IMR-90 (cell line): ENCODE measurements around the gene SLC6A7. TPM values are rescaled to one million over a fixed set of nuclear protein-coding genes. Genes with fewer than 3 reads are reported as not detected.

ENCODE experiments used
- ATAC-seq: fragments of 200-7000 bp; cut with Tn5 transposase; 2 replicates; pipeline ENCODE4 v1.9.1; 2020; ENCODE audit warnings: low read depth, mild to moderate bottlenecking, moderate library complexity
- BruUV-seq: library from RNA; stranded (reverse); fragments of 400-500 nt; replicated peaks from 2 replicates; lab custom pipeline; 2021; lab: Mats Ljungman, UMichigan
- CTCF ChIA-PET: fragments of 300-600 bp; formaldehyde crosslinking; extraction: SDS; loops from one replicate; lab custom pipeline; 2021; ENCODE audit warnings: antibody characterized with exemption; lab: Yijun Ruan, JAX
- POLR2A ChIA-PET: fragments of 300-600 bp; sonication (Branson Sonifier 250); formaldehyde crosslinking; loops from one replicate; lab custom pipeline; 2022; ENCODE audit warnings: antibody characterized with exemption; ENCODE audit not compliant: unreplicated experiment; lab: Charles Lee
- DNase-seq: peaks from one replicate; pipeline ENCODE4 v3.0.0; 2013
- H2AFZ ChIP-seq: replicated peaks from 2 replicates; pipeline ENCODE3; 2013; ENCODE audit warnings: low read length, mild to moderate bottlenecking; ENCODE audit not compliant: poor library complexity
- H2AK5ac ChIP-seq: 2 replicates; pipeline ENCODE4 v1.6.1; 2013; ENCODE audit warnings: low read depth, low read length, inconsistent platforms
- H2AK9ac ChIP-seq: replicated peaks from 2 replicates; pipeline ENCODE3; 2013; ENCODE audit warnings: mild to moderate bottlenecking, low read depth, low read length, moderate library complexity; ENCODE audit not compliant: poor library complexity
- H2BK120ac ChIP-seq: 2 replicates; pipeline ENCODE4 v1.6.1; 2013; ENCODE audit warnings: low read depth, low read length, inconsistent platforms
- H2BK15ac ChIP-seq: 3 replicates; pipeline ENCODE4 v1.6.1; 2013; ENCODE audit warnings: low read depth, low read length, inconsistent platforms
- H2BK20ac ChIP-seq: 2 replicates; pipeline ENCODE4 v1.6.1; 2013; ENCODE audit warnings: low read depth, mild to moderate bottlenecking, inconsistent platforms, low read length, moderate library complexity
- H2BK5ac ChIP-seq: 2 replicates; pipeline ENCODE4 v1.6.1; 2013; ENCODE audit warnings: mild to moderate bottlenecking, low read depth, low read length, inconsistent platforms; ENCODE audit not compliant: poor library complexity, severe bottlenecking
- H3K14ac ChIP-seq: replicated peaks from 2 replicates; pipeline ENCODE4 v1.6.1; 2013; ENCODE audit warnings: low read depth, low read length, inconsistent platforms
- H3K18ac ChIP-seq: 2 replicates; pipeline ENCODE4 v1.6.1; 2013; ENCODE audit warnings: low read depth, low read length, control low read depth
- H3K23ac ChIP-seq: 2 replicates; pipeline ENCODE4 v1.6.1; 2013; ENCODE audit warnings: low read depth, low read length, inconsistent platforms
- H3K27ac ChIP-seq: 2 replicates; pipeline ENCODE4 v1.5.1; 2013; ENCODE audit warnings: mild to moderate bottlenecking, control low read depth, low read length; ENCODE audit not compliant: insufficient read depth
- H3K27me3 ChIP-seq: 2 replicates; pipeline ENCODE4 v1.6.1; 2013; ENCODE audit warnings: low read length; ENCODE audit not compliant: control insufficient read depth, insufficient read depth
- H3K36me3 ChIP-seq: 2 replicates; pipeline ENCODE4 v1.6.1; 2013; ENCODE audit warnings: low read length, mixed read lengths; ENCODE audit not compliant: control insufficient read depth, insufficient read depth
- H3K4ac ChIP-seq: 2 replicates; pipeline ENCODE4 v1.6.1; 2013; ENCODE audit warnings: low read depth, low read length, inconsistent platforms
- H3K4me1 ChIP-seq: 2 replicates; pipeline ENCODE4 v1.6.1; 2013; ENCODE audit warnings: low read length, mixed read lengths; ENCODE audit not compliant: control insufficient read depth, insufficient read depth
- H3K4me2 ChIP-seq: 2 replicates; pipeline ENCODE4 v1.6.1; 2013; ENCODE audit warnings: low read depth, mild to moderate bottlenecking, control low read depth, low read length, moderate library complexity
- H3K4me3 ChIP-seq: 2 replicates; pipeline ENCODE4 v1.5.1; 2013; ENCODE audit warnings: low read depth, mild to moderate bottlenecking, control low read depth, low read length, moderate library complexity; ENCODE audit not compliant: insufficient read depth
- H3K56ac ChIP-seq: 2 replicates; pipeline ENCODE4 v1.6.1; 2013; ENCODE audit warnings: low read length, inconsistent platforms; ENCODE audit not compliant: insufficient read depth; ENCODE audit errors: extremely low read depth
- H3K79me1 ChIP-seq, 2 experiments: 2 replicates each; pipeline ENCODE4 v1.6.1; 2013; ENCODE audit warnings: low read length in 2 of 2, inconsistent platforms in 1 of 2, low read depth in 1 of 2
- H3K9ac ChIP-seq: 2 replicates; pipeline ENCODE4 v1.6.1; 2013; ENCODE audit warnings: low read depth, low read length, control low read depth
- H3K9me1 ChIP-seq: 2 replicates; pipeline ENCODE4 v1.6.1; 2013; ENCODE audit warnings: low read length, inconsistent platforms; ENCODE audit not compliant: insufficient read depth
- H3K9me3 ChIP-seq: 2 replicates; pipeline ENCODE4 v1.6.1; 2013; ENCODE audit warnings: low read length; ENCODE audit not compliant: control insufficient read depth, insufficient read depth
- H4K20me1 ChIP-seq: 2 replicates; pipeline ENCODE4 v1.6.1; 2013; ENCODE audit warnings: low read length, inconsistent platforms; ENCODE audit not compliant: insufficient read depth
- H4K5ac ChIP-seq: 2 replicates; pipeline ENCODE4 v1.6.1; 2013; ENCODE audit warnings: mild to moderate bottlenecking, low read depth, low read length, control low read depth
- H4K8ac ChIP-seq, 2 experiments: 2 replicates each; pipeline ENCODE4 v1.6.1; 2013; ENCODE audit warnings: low read depth in 2 of 2, low read length in 2 of 2, control low read depth in 1 of 2, inconsistent platforms in 1 of 2
- H4K91ac ChIP-seq: 2 replicates; pipeline ENCODE4 v1.6.1; 2013; ENCODE audit warnings: low read depth, low read length, inconsistent platforms; ENCODE audit not compliant: insufficient read depth
- CEBPB ChIP-seq: IDR thresholded peaks from 2 replicates; pipeline ENCODE4 v1.6.1; 2012; ENCODE audit warnings: low read depth, low read length, improper control_type of control experiment
- ELK1 ChIP-seq: fragments of 150-350 bp; IDR thresholded peaks from 2 replicates; pipeline ENCODE4 v1.6.1; 2016; ENCODE audit warnings: low read depth, mild to moderate bottlenecking, low read length, moderate library complexity, borderline replicate concordance
- FOS ChIP-seq: fragments of 150-350 bp; IDR thresholded peaks from 2 replicates; pipeline ENCODE4 v1.6.1; 2016; ENCODE audit warnings: low read depth, low read length
- MAFK ChIP-seq: IDR thresholded peaks from 2 replicates; pipeline ENCODE4 v1.6.1; 2012; ENCODE audit warnings: low read depth, low read length, improper control_type of control experiment
- NFE2L2 ChIP-seq: fragments of 150-350 bp; IDR thresholded peaks from 2 replicates; pipeline ENCODE4 v1.6.1; 2016; ENCODE audit warnings: low read depth, mild to moderate bottlenecking, low read length
- RAD21 ChIP-seq: IDR thresholded peaks from 2 replicates; pipeline ENCODE4 v1.6.1; 2012; ENCODE audit warnings: low read length, improper control_type of control experiment
- USF2 ChIP-seq: fragments of 150-350 bp; IDR thresholded peaks from 2 replicates; pipeline ENCODE4 v1.6.1; 2017; ENCODE audit warnings: mild to moderate bottlenecking, antibody characterized with exemption, low read length, low read depth
- WGBS, 2 experiments: methylation state at CpG; one replicate each; pipeline versions ENCODE4 v1.1.5 to v1.1.7; 2013; ENCODE audit warnings: missing lambda C conversion rate in 2 of 2; ENCODE audit not compliant: insufficient read length in 1 of 2; ENCODE audit errors: extremely low coverage in 2 of 2; 5-methylcytosine and 5-hydroxymethylcytosine counted together
- dilution Hi-C: fragments of 300-500 bp; cut with HindIII; formaldehyde crosslinking; loops from one replicate; pipeline ENCODE4 v1.14.3; 2018; ENCODE audit warnings: low sequenced_read_pairs; ENCODE audit not compliant: unreplicated experiment
- in situ Hi-C: fragments of 300-500 bp; cut with MboI; formaldehyde crosslinking; loops from 3 replicates; pipeline ENCODE4 v1.14.3; 2019; ENCODE audit warnings: low sequenced_read_pairs, inconsistent platforms, mixed read lengths
- intact Hi-C: fragments of 100-400 bp; cut with micrococcal nuclease; formaldehyde crosslinking; loops from 2 replicates; pipeline ENCODE4 v1.10.0; 2022
- polyA plus RNA-seq, 3 experiments: library from polyadenylated mRNA; depleted of rRNA; stranded (reverse); fragments of >200 nt; gene quantifications; 2 replicates each; pipeline ENCODE4 v1.2.3, GENCODE V29; 2012; ENCODE audit warnings: low replicate concordance in 1 of 3
- total RNA-seq: library from RNA; depleted of rRNA; stranded (reverse); fragments of >200 nt; gene quantifications from 2 replicates; pipeline ENCODE4 v1.2.3, GENCODE V29; 2012

Gene SLC6A7
- total and polyA plus RNA-seq, 2 of the 4 experiments (the other 2 are of a cell fraction): under 0.01 TPM; not detected in 1

GRCh38 chr5:150157168-150157567 lies 32.7 kb upstream of the SLC6A7 start:
- CTCF ChIA-PET: no interaction called here
- no peak overlapping the region for H3K4me2 ChIP-seq
- POLR2A ChIA-PET: no interaction called here
- H2AK5ac ChIP-seq: peak overlapping the region; percentile 62; the same call in 1 of the 2 replicates
- peak overlapping the region; percentile 60 for H2AK9ac ChIP-seq
- dilution Hi-C loops: no loop called here
- no peak overlapping the region for H3K27ac ChIP-seq
- H2BK15ac ChIP-seq: peak overlapping the region; percentile 29; the same call in 1 of the 3 replicates
- DNase-seq: no peak
- H3K4me1 ChIP-seq: peaks cover 39% of the 10 kb centered on the region
- peak overlapping the region; percentile 93 for H3K4ac ChIP-seq
- H3K14ac ChIP-seq: no peak overlapping the region
- in situ Hi-C loops: no loop called here
- no peak overlapping the region; the same call in 1 of the 2 replicates for H4K91ac ChIP-seq
- ATAC-seq: no peak
- no peak overlapping the region for H3K56ac ChIP-seq
- peaks cover 35% of the 10 kb centered on the region for H3K9me1 ChIP-seq
- peak overlapping the region; percentile 94; the same call in 1 of the 2 replicates for H2BK20ac ChIP-seq
- H4K5ac ChIP-seq: no peak overlapping the region
- no peak overlapping the region for H4K8ac ChIP-seq
- no peak overlapping the region for H3K9ac ChIP-seq
- H3K4me3 ChIP-seq: no peak overlapping the region
- peaks cover 2 to 58% of the 10 kb centered on the region in 2 experiments for H3K79me1 ChIP-seq
- 38% methylated on average over 2 of the region's 3 CpGs; no CpG with 5 or more reads in 1 of the 2 experiments for WGBS, 2 experiments
- TF ChIP-seq MAFK (no peak), CEBPB (no peak), ELK1 (no peak), NFE2L2 (no peak), USF2 (no peak), FOS (no peak), RAD21 (no peak)
- H2BK120ac ChIP-seq: peak overlapping the region; percentile 91
- H3K23ac ChIP-seq: no peak overlapping the region
- H2BK5ac ChIP-seq: no peak overlapping the region
- no TSS peak for BruUV-seq
- H3K9me3 ChIP-seq: no peaks in the 10 kb centered on the region
- H3K27me3 ChIP-seq: no peaks in the 10 kb centered on the region
- intact Hi-C loops: no loop called here
- peaks cover 16% of the 10 kb centered on the region; the same call in 1 of the 2 replicates for H3K36me3 ChIP-seq
- no peak overlapping the region for H3K18ac ChIP-seq
- no peak overlapping the region for H2AFZ ChIP-seq
- peaks cover 24% of the 10 kb centered on the region for H4K20me1 ChIP-seq
